Effector CD8-positive, alpha-beta T cell (primary cell): ENCODE results near the gene BRD7.
A peak's percentile ranks its signal among the peaks of the same experiment; 100 is the strongest.

Source experiments
- DNase-seq: peaks from one replicate; lab custom pipeline; 2025; lab: John Stamatoyannopoulos, UW

BRD7 gene

GRCh38 chr16:50272687-50273381 lies 96.0 kb downstream of the BRD7 start:
- DNase-seq = no peak

- DNase-seq = no peak
Measured at GRCh38 chr16:50272111-50272571, 96.6 kb downstream of the BRD7 start.

GRCh38 chr16:50271148-50272041 lies 97.4 kb downstream of the BRD7 start:
- no peak for DNase-seq

GRCh38 chr16:50270510-50271147 lies 98.2 kb downstream of the BRD7 start:
- DNase-seq = no peak

- no peak for DNase-seq
Measured at GRCh38 chr16:50269769-50270509, 98.8 kb downstream of the BRD7 start.

- no peak for DNase-seq
Measured at GRCh38 chr16:50269061-50269705, 99.6 kb downstream of the BRD7 start.

DNA sequence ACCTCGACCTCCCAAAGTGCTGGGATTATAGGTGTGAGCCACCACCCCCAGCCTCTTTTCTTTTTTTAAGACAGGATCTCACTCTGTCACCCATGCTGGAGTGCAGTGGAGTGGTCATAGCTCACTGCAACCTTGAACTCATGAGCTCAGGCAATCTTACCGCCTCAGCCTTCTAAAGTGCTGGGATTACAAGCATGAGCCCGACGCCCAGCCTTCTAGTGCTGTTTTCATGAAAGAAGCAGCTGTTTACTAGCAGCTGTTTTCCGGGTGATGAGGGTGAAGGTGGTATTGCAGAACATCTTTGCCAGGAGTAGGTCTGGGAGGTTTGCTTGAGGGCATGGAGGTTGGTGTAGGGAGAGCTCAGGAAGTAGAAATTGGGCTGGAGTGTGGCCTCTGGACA lies 100.4 kb downstream of the BRD7 start:
- DNase-seq = no peak

DNA sequence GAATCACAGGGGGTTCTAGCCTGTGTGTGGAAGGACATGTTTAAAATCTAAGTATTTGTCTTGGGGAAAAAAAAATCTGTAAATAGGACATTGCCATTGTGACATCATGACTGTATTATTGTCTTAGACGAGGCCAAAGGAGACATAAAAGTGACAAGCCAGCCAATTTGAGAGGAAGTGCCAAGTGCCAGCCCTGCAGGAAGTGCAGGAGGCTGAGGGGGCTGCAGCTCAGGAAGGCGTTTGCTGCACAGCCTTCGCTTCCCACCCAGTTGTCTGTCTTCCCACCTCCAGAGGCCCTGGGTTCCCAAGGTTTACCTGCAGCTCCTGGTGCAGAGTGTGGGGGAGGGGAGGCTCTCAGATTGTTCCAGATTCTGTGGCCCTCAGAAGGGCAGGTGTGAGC lies 101.1 kb downstream of the BRD7 start:
- no peak for DNase-seq

DNA sequence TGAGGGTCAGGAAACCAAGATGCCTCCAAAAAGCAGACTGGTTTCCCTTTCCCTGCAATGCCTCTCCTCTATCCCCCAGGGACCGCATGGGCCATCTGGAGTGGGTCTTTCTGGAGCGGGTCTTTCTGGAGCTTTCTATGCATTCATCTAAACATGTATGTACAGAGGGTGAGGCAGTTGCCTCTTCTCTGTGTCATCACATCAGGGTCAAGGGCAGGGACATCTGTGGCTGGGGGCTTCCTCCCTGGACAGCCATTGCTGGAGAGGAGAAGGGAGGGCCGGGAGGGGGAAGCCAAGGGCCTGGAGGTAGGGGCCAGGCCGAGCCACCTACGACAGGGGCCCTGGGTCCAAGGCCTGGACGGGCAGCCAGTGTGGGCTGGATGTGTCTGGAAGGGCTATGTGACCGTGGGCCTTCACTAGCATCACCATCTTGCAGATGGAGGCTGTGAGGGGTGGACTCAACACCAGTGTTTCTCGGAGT lies 101.6 kb downstream of the BRD7 start:
- no peak for DNase-seq

DNA sequence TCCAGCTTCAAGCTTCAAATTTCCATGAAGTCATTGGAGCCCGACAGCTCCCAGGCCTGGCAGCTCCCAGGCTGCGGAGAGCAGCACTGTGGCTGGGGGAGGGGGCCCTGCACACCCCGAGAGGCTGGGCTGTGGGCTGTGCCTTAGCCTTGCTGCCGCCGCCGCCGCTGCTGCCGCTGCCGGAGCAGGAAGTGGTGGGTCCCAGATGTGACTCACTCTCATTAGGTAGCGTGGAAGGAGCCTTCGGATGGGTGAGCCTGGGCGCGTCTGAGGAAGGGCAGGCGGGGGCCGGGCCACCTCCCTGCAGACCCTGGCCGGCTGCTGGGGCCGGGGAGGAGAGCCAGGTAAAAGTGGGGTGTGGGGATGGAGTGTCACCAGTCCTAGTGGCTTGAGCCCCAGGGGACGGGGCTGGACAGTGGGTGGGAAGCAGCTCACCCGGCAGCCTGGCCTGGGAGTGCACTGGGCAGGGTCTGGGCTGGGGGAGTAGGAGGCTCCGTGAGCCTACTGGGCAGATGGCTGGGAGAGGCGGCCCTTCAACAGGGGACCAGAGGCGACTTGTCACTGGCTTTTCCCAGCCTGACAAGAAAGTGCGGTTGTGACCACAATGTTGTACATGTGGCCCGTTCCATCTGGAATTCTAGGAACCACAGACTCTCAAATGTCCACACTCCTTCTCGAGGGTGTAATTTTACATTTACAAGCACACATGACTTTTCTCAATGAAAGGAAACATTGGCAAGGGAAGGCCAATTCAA lies 102.3 kb downstream of the BRD7 start, which contains the start of gene ADCY7:
ADCY7 (plus strand) TSS at position 215 of the 755 bp plus-strand sequence. CDS start 21,629 bp downstream, outside the sequence.
- DNase-seq = peak; percentile 63
